ENCODE results near the gene VWA3A.
"Not testable (repeated sequence)": the region's sequence is repeated elsewhere in the genome, so short reads cannot be mapped to it uniquely, and the experiment has no call there.

Gene VWA3A

GRCh38 chr16:22092143-22092933 is at the start of gene VWA3A:
TSS of gene VWA3A (plus strand) at chr16:22092541. CDS start at chr16:22092638, 97 bp downstream.
- DNase-seq (ENCODE audit: low spot score), result no peak

- not testable (repeated sequence) for DNase-seq (ENCODE audit: low spot score)
Measured at GRCh38 chr16:22043882-22044281, 48.5 kb upstream of the VWA3A start.

GRCh38 chr16:22045888-22046287 is 46.5 kb upstream of the VWA3A start:
- not testable (repeated sequence) for DNase-seq (ENCODE audit: low spot score)

GRCh38 chr16:22050963-22051362 is 41.4 kb upstream of the VWA3A start:
- DNase-seq (ENCODE audit: low spot score), result no peak

- no peak for DNase-seq (ENCODE audit: low spot score)
Measured at GRCh38 chr16:22052980-22053379, 39.4 kb upstream of the VWA3A start.

- DNase-seq (ENCODE audit: low spot score), result peak; percentile 50
Measured at GRCh38 chr16:22053921-22054341, 38.4 kb upstream of the VWA3A start.

GRCh38 chr16:22054847-22055590 is 37.3 kb upstream of the VWA3A start:
- DNase-seq (ENCODE audit: low spot score), result peak; percentile 56

GRCh38 chr16:22055881-22056280 is 36.5 kb upstream of the VWA3A start:
- DNase-seq (ENCODE audit: low spot score), result no peak

- no peak for DNase-seq (ENCODE audit: low spot score)
Measured at GRCh38 chr16:22063888-22064467, 28.4 kb upstream of the VWA3A start.

GRCh38 chr16:22065252-22065651 is 27.1 kb upstream of the VWA3A start:
- no peak for DNase-seq (ENCODE audit: low spot score)

GRCh38 chr16:22070361-22071330 is 21.7 kb upstream of the VWA3A start:
- no peak for DNase-seq (ENCODE audit: low spot score)

- DNase-seq (ENCODE audit: low spot score), result no peak
Measured at GRCh38 chr16:22071331-22071910, 20.9 kb upstream of the VWA3A start.

- DNase-seq (ENCODE audit: low spot score), result no peak
Measured at GRCh38 chr16:22073350-22073749, 19.0 kb upstream of the VWA3A start.

- DNase-seq (ENCODE audit: low spot score), result no peak
Measured at GRCh38 chr16:22075043-22075757, 17.1 kb upstream of the VWA3A start.

- no peak for DNase-seq (ENCODE audit: low spot score)
Measured at GRCh38 chr16:22075776-22076175, 16.6 kb upstream of the VWA3A start.

GRCh38 chr16:22077700-22078313 is 14.5 kb upstream of the VWA3A start:
- DNase-seq (ENCODE audit: low spot score), result peak; percentile 65

- no peak for DNase-seq (ENCODE audit: low spot score)
Measured at GRCh38 chr16:22078656-22079055, 13.7 kb upstream of the VWA3A start.

- no peak for DNase-seq (ENCODE audit: low spot score)
Measured at GRCh38 chr16:22081050-22081449, 11.3 kb upstream of the VWA3A start.

- DNase-seq (ENCODE audit: low spot score), result no peak
Measured at GRCh38 chr16:22086440-22086839, 5.9 kb upstream of the VWA3A start.

- no peak for DNase-seq (ENCODE audit: low spot score)
Measured at GRCh38 chr16:22088642-22089041, 3.7 kb upstream of the VWA3A start.

All from activated CD4-positive, alpha-beta T cell treated with anti-CD3 and anti-CD28 coated beads, Interleukin-2, Interleukin-4, amounts not matched to agents 100 ng/mL and 50 ng/mL, durations not matched to agents 16 hours and 8 hours (primary cell).